ENCODE measurements around the gene CDK14.

CDK14 gene

DNA sequence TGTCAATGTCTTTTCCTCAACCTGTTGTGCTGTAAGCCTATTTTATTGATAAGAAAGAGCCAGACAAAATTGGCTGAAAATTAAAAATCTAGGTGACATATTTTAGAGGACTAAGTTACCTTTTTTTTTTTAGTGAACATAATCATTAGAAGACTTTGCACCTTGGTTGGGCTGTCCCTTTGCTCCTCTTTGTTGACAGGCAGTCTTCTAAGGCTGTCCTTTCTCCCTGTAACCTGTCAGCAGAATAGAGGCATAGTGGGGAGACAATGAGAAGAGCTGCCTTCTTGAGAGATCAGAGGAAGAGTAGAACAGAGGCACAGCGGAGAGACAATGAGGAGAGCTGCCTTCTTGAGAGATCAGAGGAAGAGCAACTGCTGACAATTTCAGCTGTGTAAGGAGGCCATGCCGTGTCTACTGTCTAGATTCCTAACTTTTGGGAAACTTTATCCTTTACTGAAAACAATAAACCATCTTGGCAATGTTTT is 429.8 kb downstream of the CDK14 start:
- Histone ChIP-seq H3K4me2 (ENCODE audit: low read depth, low read length, poor library complexity, severe bottlenecking) (no peak overlapping the region), H3F3A (ENCODE audit: low read depth) (no peaks in the 10 kb centered on the region), H3K9me3 (ENCODE audit: insufficient read depth, low read depth, low read length) (no peaks in the 10 kb centered on the region), H3K79me2 (ENCODE audit: insufficient read depth, low read length) (no peaks in the 10 kb centered on the region), H3K4me3 (ENCODE audit: low read length, poor library complexity, severe bottlenecking) (no peak overlapping the region), H3K36me3 (ENCODE audit: insufficient read depth, low read length) (no peaks in the 10 kb centered on the region), H3K4me1 (ENCODE audit: insufficient read depth, low read length, poor library complexity, severe bottlenecking) (no peaks in the 10 kb centered on the region), H2AFZ (ENCODE audit: low read length) (no peak overlapping the region), H4K20me1 (ENCODE audit: insufficient read depth, low read length, poor library complexity, severe bottlenecking) (no peaks in the 10 kb centered on the region), H3K9ac (ENCODE audit: low read depth, low read length, poor library complexity, severe bottlenecking) (no peak overlapping the region), H3K9me2 (replicated peaks; ENCODE audit: low read depth, low read length) (no peaks in the 10 kb centered on the region), H3K27me3 (ENCODE audit: insufficient read depth, low read length, poor library complexity, severe bottlenecking) (no peaks in the 10 kb centered on the region)
- TF ChIP-seq EZH2phosphoT487 (IDR thresholded peaks at IDR 0.05; ENCODE audit: borderline replicate concordance) (no peak), CTCF (conservative IDR thresholded peaks at IDR 0.05; ENCODE audit: low read length) (no peak)

- Histone ChIP-seq H2AFZ (ENCODE audit: low read length) (no peak overlapping the region), H4K20me1 (ENCODE audit: insufficient read depth, low read length, poor library complexity, severe bottlenecking) (no peaks in the 10 kb centered on the region), H3K4me1 (ENCODE audit: insufficient read depth, low read length, poor library complexity, severe bottlenecking) (no peaks in the 10 kb centered on the region), H3K27me3 (ENCODE audit: insufficient read depth, low read length, poor library complexity, severe bottlenecking) (no peaks in the 10 kb centered on the region), H3K79me2 (ENCODE audit: insufficient read depth, low read length) (no peaks in the 10 kb centered on the region), H3K4me2 (ENCODE audit: low read depth, low read length, poor library complexity, severe bottlenecking) (no peak overlapping the region), H3K36me3 (ENCODE audit: insufficient read depth, low read length) (no peaks in the 10 kb centered on the region), H3K9me3 (ENCODE audit: insufficient read depth, low read depth, low read length) (no peaks in the 10 kb centered on the region), H3K9ac (ENCODE audit: low read depth, low read length, poor library complexity, severe bottlenecking) (no peak overlapping the region), H3K4me3 (ENCODE audit: low read length, poor library complexity, severe bottlenecking) (no peak overlapping the region), H3F3A (ENCODE audit: low read depth) (no peaks in the 10 kb centered on the region), H3K9me2 (replicated peaks; ENCODE audit: low read depth, low read length) (no peaks in the 10 kb centered on the region)
- TF ChIP-seq CTCF (conservative IDR thresholded peaks at IDR 0.05; ENCODE audit: low read length) (no peak), EZH2phosphoT487 (IDR thresholded peaks at IDR 0.05; ENCODE audit: borderline replicate concordance) (no peak)
These were observed 433.6 kb downstream of the CDK14 start for GRCh38 chr7:91029688-91030087.

DNA sequence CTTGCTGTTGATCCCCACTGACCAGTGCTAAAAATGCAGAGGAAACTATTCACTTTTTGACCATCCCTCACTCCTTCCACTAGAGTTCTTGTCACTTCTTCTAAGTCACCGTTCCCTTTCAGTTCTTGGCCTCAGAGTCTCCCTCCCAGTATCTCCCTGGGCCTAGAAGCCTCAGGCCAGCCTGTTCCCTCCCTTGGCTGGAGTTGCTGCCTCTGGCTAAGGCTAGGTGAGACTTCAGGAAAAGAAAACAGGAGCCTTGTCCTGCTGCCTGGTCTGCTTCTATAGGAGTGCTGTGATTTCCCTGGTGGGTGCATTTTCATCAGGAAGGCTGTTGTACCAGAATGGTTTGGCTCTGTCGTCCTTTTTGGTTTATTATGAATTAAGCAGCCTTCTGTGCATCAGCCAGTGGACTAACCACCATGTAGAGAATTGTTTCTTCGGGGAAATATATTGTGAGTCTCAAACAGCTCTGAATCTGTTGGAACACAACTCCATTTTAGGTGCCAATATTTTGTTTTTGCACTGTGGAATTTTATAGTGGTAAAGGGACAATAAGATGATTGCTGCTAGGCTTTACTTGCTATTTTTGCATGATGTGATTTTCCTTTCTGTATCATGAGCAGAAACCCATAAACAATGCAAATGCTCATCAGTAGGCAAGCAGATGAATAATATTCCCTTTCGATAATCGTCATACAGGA is 434.7 kb downstream of the CDK14 start:
- H3K79me2 ChIP-seq (ENCODE audit: insufficient read depth, low read length), result no peaks in the 10 kb centered on the region
- TF ChIP-seq EZH2phosphoT487 (IDR thresholded peaks at IDR 0.05; ENCODE audit: borderline replicate concordance) (no peak), CTCF (conservative IDR thresholded peaks at IDR 0.05; ENCODE audit: low read length) (no peak)

More for the DNA sequence above, 434.7 kb downstream of the CDK14 start:
- Histone ChIP-seq H3K4me3 (ENCODE audit: low read length, poor library complexity, severe bottlenecking) (no peak overlapping the region), H3K4me2 (ENCODE audit: low read depth, low read length, poor library complexity, severe bottlenecking) (no peak overlapping the region), H2AFZ (ENCODE audit: low read length) (no peak overlapping the region), H3F3A (ENCODE audit: low read depth) (no peaks in the 10 kb centered on the region), H3K27me3 (ENCODE audit: insufficient read depth, low read length, poor library complexity, severe bottlenecking) (no peaks in the 10 kb centered on the region), H4K20me1 (ENCODE audit: insufficient read depth, low read length, poor library complexity, severe bottlenecking) (no peaks in the 10 kb centered on the region), H3K9me2 (replicated peaks; ENCODE audit: low read depth, low read length) (no peaks in the 10 kb centered on the region), H3K4me1 (ENCODE audit: insufficient read depth, low read length, poor library complexity, severe bottlenecking) (no peaks in the 10 kb centered on the region), H3K9me3 (ENCODE audit: insufficient read depth, low read depth, low read length) (no peaks in the 10 kb centered on the region), H3K36me3 (ENCODE audit: insufficient read depth, low read length) (no peaks in the 10 kb centered on the region), H3K9ac (ENCODE audit: low read depth, low read length, poor library complexity, severe bottlenecking) (no peak overlapping the region)

Data from Loucy (cell line).